Measurements from ENCODE around the gene OR51B6. TPM values are rescaled to one million over a fixed set of nuclear protein-coding genes. Genes with fewer than 3 reads are reported as not detected.

OR51B6 gene
- total and polyA plus RNA-seq, 9 of the 15 experiments (the other 6 are each of a cell fraction or from before 2014, with no cell fraction given) = 0.06 to 0.97 TPM; not detected in 7

DNA sequence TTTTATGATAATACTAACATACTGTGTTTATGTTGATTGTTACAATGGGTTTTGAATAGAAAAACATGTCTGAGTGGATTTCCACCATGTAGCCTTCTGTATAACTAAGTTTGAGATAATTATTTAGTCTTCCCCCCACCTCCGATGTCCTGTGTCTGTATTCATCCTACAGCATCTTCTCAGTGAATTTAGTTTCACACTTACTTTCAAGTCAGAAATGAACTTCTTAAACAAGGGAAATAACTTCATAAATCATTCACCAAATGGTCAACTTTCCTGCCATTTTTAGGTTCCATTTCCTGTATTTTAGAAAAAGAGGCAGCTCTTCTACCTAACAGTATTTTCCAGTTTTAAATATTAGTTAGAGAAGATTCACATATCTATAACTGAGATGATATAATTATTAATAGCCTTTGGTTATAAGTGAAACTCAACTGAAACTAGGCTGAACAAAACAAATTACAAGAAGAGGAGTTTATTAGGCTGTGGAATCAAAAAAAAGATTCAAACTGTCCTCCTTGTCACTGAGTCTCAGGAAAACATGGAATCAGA is 11.5 kb upstream of the OR51B6 start (continued):
- TF ChIP-seq, protein P1, sequence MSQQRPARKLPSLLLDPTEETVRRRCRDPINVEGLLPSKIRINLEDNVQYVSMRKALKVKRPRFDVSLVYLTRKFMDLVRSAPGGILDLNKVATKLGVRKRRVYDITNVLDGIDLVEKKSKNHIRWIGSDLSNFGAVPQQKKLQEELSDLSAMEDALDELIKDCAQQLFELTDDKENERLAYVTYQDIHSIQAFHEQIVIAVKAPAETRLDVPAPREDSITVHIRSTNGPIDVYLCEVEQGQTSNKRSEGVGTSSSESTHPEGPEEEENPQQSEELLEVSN (IDR thresholded peaks at IDR 0.05; ENCODE audit: borderline replicate concordance in 1 of 2, extremely low read depth in 1 of 2, insufficient read depth in 1 of 2, insufficient read length in 1 of 2, low read depth in 1 of 2, low read length in 1 of 2, poor library complexity in 1 of 2, severe bottlenecking in 1 of 2) = no peak
- no peak for TF ChIP-seq CHD4 (IDR thresholded peaks at IDR 0.05; ENCODE audit: insufficient read depth, insufficient replicate concordance, low read depth, low read length, poor library complexity, severe bottlenecking)
- TF ChIP-seq ZC3H11A (IDR thresholded peaks at IDR 0.05; ENCODE audit: low read depth, low read length) = no peak
- TF ChIP-seq, protein P2, sequence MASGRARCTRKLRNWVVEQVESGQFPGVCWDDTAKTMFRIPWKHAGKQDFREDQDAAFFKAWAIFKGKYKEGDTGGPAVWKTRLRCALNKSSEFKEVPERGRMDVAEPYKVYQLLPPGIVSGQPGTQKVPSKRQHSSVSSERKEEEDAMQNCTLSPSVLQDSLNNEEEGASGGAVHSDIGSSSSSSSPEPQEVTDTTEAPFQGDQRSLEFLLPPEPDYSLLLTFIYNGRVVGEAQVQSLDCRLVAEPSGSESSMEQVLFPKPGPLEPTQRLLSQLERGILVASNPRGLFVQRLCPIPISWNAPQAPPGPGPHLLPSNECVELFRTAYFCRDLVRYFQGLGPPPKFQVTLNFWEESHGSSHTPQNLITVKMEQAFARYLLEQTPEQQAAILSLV (tag; IDR thresholded peaks at IDR 0.05) = no peak
- no peak for TF ChIP-seq MEIS2 (IDR thresholded peaks at IDR 0.05; ENCODE audit: partially characterized antibody)

DNA sequence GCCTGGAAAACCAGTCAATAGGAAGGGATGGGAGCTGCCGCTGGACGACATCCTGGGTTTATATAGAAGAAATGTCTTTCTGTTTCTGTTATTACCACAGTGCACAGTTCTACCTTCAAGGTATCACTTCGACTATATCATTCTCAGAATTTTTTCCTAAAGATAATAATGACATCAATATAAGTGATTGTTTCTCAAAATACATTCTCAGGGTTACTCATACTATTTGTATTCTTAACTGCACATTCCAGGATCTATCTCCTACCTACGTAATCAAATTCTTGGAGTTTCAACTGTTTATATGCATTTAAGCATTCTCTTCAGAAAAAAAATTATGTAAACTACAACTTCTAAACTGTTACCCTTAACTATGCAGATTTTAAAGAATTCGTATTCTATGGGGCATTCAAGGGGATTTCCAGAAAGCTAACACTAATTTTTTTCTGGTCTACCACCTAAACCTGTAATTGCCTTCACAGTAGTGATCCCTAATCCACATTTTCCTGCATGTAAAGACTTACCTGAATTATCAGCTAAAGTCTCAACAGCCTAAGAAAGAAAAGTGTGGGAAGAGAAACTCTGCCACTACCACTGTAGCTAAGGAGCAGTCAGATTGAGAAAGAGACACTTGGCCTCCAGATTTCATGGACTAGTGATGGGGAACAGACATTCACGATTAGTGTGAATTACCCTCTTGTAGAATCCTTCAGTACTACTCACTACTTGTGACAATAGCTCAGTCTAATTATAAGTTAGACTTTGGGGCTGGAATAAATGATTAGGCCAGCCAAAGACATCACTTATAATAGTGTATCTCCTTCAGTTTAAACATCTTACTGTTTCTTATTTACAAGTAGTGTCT is 7.6 kb upstream of the OR51B6 start, which contains the start of gene OR51B5:
OR51B5 (minus strand) TSS at position 51 of the 862 bp plus-strand sequence; CDS start at position 51, 0 bp downstream.
- TF ChIP-seq ZNF253 (CRISPR knock-in tag; conservative IDR thresholded peaks at IDR 0.05) (no peak), ZNF41 (CRISPR knock-in tag; conservative IDR thresholded peaks at IDR 0.05) (no peak)
- H2AFZ ChIP-seq (ENCODE audit: low read depth, low read length) = no peak within 1 kb of the TSS
- H3K36me3 ChIP-seq (ENCODE audit: control insufficient read depth, insufficient read depth, low read length) = peaks cover 99% of the 10 kb centered on the region
- FAIRE-seq (no peak), DNase-seq (ENCODE audit: extremely low read depth in 1 of 4, low spot score in 3 of 4) (no peak), ATAC-seq (no peak)
- CTCF ChIA-PET (ENCODE audit: low intra/inter-chr PET ratio) = no interaction called here
- no peaks in the 10 kb centered on the region for H4K20me1 ChIP-seq (replicated peaks; ENCODE audit: control insufficient read depth, insufficient read depth, low read length)
- peaks cover 17% of the 10 kb centered on the region; the same call in 2 of the 3 replicates for H3K79me2 ChIP-seq (ENCODE audit: control insufficient read depth, insufficient read depth, low read length)
- no peaks in the 10 kb centered on the region for H3K27me3 ChIP-seq (ENCODE audit: control insufficient read depth in 2 of 2, insufficient read depth in 2 of 2, low read length in 2 of 2)
- H3K4me1 ChIP-seq (replicated peaks in 1 of 2; ENCODE audit: control insufficient read depth in 2 of 2, insufficient read depth in 2 of 2, low read length in 2 of 2) = peaks cover 0 to 3% of the 10 kb centered on the region in 2 experiments; a peak in 1 of 5 replicates
- POLR2A ChIA-PET = no interaction called here
- no peaks in the 10 kb centered on the region for H3K9me1 ChIP-seq (ENCODE audit: control insufficient read depth, insufficient read depth, low read length)
- BruUV-seq (replicated peaks) = no TSS peak
- intact Hi-C loops (cut with micrococcal nuclease) = no loop called here
- WGBS (ENCODE audit: insufficient coverage, low coverage, missing lambda C conversion rate) = 91% methylated on average over 6 of the region's 6 CpGs
- no peaks in the 10 kb centered on the region for H3K9me3 ChIP-seq (replicated peaks; ENCODE audit: control insufficient read depth, insufficient read depth, low read depth, low read length)
- H3K4me2 ChIP-seq (ENCODE audit: insufficient read depth, low read length) = no peak within 1 kb of the TSS
- H3K4me3 ChIP-seq = no peak within 1 kb of the TSS
- H3K9ac ChIP-seq (ENCODE audit: insufficient read depth in 1 of 2, low read depth in 2 of 2, low read length in 2 of 2) = no peak within 1 kb of the TSS
- in situ Hi-C loops (cut with MboI) = no loop called here
- H3K27ac ChIP-seq (ENCODE audit: extremely low read depth, low read depth, low read length) = no peak within 1 kb of the TSS

Measured in K562 (cell line).